ENCODE data around the gene BRMS1L. TPM values are rescaled to one million over a fixed set of nuclear protein-coding genes. Genes with fewer than 3 reads are reported as not detected.

The BRMS1L gene
- total and polyA plus RNA-seq, 10 donors, result 1.9 to 8.0 (median 5.8) TPM

DNA sequence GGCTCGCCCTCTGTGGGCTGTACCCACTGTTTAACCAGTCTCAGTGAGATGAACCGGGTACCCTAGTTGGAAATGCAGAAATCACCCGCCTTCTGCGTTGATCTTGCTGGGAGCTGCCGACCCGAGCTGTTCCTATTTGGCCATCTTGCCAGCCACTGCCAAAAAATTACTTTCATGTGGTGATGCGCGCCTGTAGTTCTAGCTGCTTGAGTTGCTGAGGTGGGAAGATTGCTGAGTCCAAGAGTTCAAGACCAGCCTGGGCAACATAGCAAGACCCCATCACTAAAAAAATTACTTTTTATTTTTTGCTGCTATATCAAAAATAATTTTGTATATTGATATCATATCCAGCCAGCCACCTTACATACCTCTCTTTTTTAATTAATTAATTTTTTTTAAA lies 18.4 kb downstream of the BRMS1L start:
- Histone ChIP-seq H3K9me3 (peaks cover 0 to 39% (median 33%) of the 10 kb centered on the region in 8 donors), H3K4me1 (no peaks in the 10 kb centered on the region), H3K27ac (no peak overlapping the region), H3K36me3 (peaks cover 2 to 96% (median 44%) of the 10 kb centered on the region in 6 donors), H3K27me3 (replicated peaks in 1 of 7) (no peaks in the 10 kb centered on the region), H3K4me3 (no peak overlapping the region)
- 96 to 99% (median 99%) methylated on average over 7 to 8 of the region's 8 CpGs for WGBS, 5 donors
- intact Hi-C loops (cut with DNase I; ENCODE audit: low total_unique reads), result no loop called here
- no peak for TF ChIP-seq POLR2AphosphoS5 (IDR thresholded peaks at IDR 0.05)
- no peak for TF ChIP-seq POLR2A (IDR thresholded peaks at IDR 0.05)
- TF ChIP-seq, protein P1, sequence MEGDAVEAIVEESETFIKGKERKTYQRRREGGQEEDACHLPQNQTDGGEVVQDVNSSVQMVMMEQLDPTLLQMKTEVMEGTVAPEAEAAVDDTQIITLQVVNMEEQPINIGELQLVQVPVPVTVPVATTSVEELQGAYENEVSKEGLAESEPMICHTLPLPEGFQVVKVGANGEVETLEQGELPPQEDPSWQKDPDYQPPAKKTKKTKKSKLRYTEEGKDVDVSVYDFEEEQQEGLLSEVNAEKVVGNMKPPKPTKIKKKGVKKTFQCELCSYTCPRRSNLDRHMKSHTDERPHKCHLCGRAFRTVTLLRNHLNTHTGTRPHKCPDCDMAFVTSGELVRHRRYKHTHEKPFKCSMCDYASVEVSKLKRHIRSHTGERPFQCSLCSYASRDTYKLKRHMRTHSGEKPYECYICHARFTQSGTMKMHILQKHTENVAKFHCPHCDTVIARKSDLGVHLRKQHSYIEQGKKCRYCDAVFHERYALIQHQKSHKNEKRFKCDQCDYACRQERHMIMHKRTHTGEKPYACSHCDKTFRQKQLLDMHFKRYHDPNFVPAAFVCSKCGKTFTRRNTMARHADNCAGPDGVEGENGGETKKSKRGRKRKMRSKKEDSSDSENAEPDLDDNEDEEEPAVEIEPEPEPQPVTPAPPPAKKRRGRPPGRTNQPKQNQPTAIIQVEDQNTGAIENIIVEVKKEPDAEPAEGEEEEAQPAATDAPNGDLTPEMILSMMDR (IDR thresholded peaks at IDR 0.05 in 8 of 11, conservative IDR thresholded peaks at IDR 0.05 in 3 of 11), result no peak
- no peak for DNase-seq

DNA sequence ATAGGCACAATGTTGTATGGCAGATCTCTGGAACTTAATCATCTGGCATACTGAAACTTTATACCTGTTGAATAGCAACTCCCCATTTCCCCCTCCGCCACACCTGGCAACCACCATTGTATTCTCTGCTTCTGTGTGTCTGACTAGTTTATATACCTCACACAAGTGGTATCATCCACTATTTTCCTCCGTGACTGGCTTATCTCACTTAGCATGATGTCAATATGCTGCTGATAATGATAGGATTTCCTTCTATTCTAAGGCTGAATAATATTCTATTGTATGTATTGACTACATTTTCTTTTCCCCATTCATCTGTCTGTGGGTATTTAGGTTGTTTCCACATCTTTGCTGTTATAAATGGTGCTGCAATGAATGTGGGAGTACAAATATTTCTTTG lies 21.5 kb downstream of the BRMS1L start:
- Histone ChIP-seq H3K4me1 (no peaks in the 10 kb centered on the region), H3K9me3 (peaks cover 0 to 18% (median 9%) of the 10 kb centered on the region in 8 donors), H3K4me3 (no peak overlapping the region), H3K36me3 (peaks cover 0 to 91% (median 28%) of the 10 kb centered on the region in 6 donors), H3K27ac (no peak overlapping the region), H3K27me3 (replicated peaks in 1 of 7) (no peaks in the 10 kb centered on the region)
- WGBS, 5 donors, result 87 to 96% (median 89%) methylated on average over 2 of the region's 2 CpGs
- no peak for TF ChIP-seq POLR2AphosphoS5 (IDR thresholded peaks at IDR 0.05)
- no peak for TF ChIP-seq POLR2A (IDR thresholded peaks at IDR 0.05)
- TF ChIP-seq, protein P1 (IDR thresholded peaks at IDR 0.05 in 8 of 11, conservative IDR thresholded peaks at IDR 0.05 in 3 of 11), result no peak
- intact Hi-C loops (cut with DNase I; ENCODE audit: low total_unique reads), result no loop called here
- DNase-seq, result no peak

DNA sequence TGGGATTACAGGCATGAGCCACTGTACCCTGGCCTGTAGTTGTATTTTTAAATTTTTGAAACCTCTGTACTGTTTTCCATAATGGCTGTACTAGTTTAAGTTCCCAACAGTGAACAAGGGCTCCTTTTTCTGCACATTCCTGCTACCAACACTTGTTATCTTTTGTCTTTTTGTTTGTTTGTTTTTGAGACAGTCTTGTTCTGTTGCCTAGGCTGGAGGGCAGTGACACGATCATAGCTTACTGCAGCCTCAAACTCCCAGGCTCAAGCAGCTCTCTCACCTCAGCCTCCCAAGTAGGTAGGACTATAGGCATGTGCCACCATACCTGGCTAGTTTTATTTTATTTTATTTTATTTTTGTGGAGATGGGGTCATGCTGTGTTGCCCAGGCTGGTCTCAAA lies 23.0 kb downstream of the BRMS1L start:
- 83 to 100% (median 98%) methylated on average over 1 of the region's 1 CpG for WGBS, 5 donors
- Histone ChIP-seq H3K27ac (no peak overlapping the region), H3K27me3 (replicated peaks in 1 of 7) (no peaks in the 10 kb centered on the region), H3K4me3 (no peak overlapping the region), H3K9me3 (peaks cover 0 to 10% (median 4%) of the 10 kb centered on the region in 8 donors), H3K36me3 (peaks cover 0 to 76% (median 13%) of the 10 kb centered on the region in 6 donors), H3K4me1 (no peaks in the 10 kb centered on the region)
- no peak for DNase-seq
- intact Hi-C loops (cut with DNase I; ENCODE audit: low total_unique reads), result no loop called here
- TF ChIP-seq POLR2AphosphoS5 (IDR thresholded peaks at IDR 0.05) (no peak), POLR2A (IDR thresholded peaks at IDR 0.05) (no peak)
- TF ChIP-seq, protein P1 (IDR thresholded peaks at IDR 0.05 in 8 of 11, conservative IDR thresholded peaks at IDR 0.05 in 3 of 11), result no peak

DNA sequence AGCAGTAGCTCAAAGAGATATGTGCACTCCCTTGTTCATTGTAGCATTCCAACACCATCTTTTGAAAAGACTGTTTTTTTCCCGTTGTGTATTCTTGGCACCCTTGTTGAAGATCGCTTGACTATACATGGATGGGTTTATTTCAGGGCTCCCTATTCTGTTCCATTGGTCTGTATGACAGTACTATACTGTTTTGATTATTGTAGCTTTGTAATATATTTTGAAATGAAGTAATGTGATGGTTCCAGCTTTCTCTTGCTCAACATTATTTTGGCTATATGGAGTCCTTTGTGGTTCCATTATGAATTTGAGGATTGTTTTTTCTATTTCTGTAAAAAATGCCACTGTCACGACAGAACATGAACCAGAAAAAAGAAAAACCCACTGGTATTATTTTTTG lies 25.7 kb downstream of the BRMS1L start:
- Histone ChIP-seq H3K4me3 (no peak overlapping the region), H3K27ac (no peak overlapping the region), H3K9me3 (peaks cover 0 to 10% (median 4%) of the 10 kb centered on the region in 8 donors), H3K27me3 (replicated peaks in 1 of 7) (no peaks in the 10 kb centered on the region), H3K36me3 (peaks cover 0 to 52% (median 3%) of the 10 kb centered on the region in 6 donors), H3K4me1 (peaks cover 0 to 10% (median 0%) of the 10 kb centered on the region in 6 donors)
- 81 to 99% (median 97%) methylated on average over 3 of the region's 3 CpGs for WGBS, 5 donors
- TF ChIP-seq, protein P1 (IDR thresholded peaks at IDR 0.05 in 8 of 11, conservative IDR thresholded peaks at IDR 0.05 in 3 of 11), result no peak
- no peak for TF ChIP-seq POLR2AphosphoS5 (IDR thresholded peaks at IDR 0.05)
- no peak for TF ChIP-seq POLR2A (IDR thresholded peaks at IDR 0.05)
- no peak for DNase-seq
- intact Hi-C loops (cut with DNase I; ENCODE audit: low total_unique reads), result no loop called here
